WERI-Rb-1 (cell line): ENCODE measurements around the gene KLHL33.

Source experiments
- DNase-seq: peaks from one replicate; pipeline ENCODE4 v3.0.0-alpha.2; 2020
- H3K27ac ChIP-seq: fragments of 250-450 bp; sonication (Bioruptor Pico); 2 replicates; pipeline ENCODE4 v1.5.1; 2020; ENCODE audit warnings: mild to moderate bottlenecking, moderate library complexity
- H3K27me3 ChIP-seq: fragments of 250-450 bp; sonication (Bioruptor Pico); 2 replicates; pipeline ENCODE4 v1.5.1; 2021; ENCODE audit warnings: mild to moderate bottlenecking, low read depth, moderate library complexity; ENCODE audit not compliant: insufficient read depth, severe bottlenecking
- H3K36me3 ChIP-seq: fragments of 250-450 bp; sonication (Bioruptor Pico); 2 replicates; pipeline ENCODE4 v1.5.1; 2020; ENCODE audit warnings: mild to moderate bottlenecking, moderate library complexity
- H3K4me3 ChIP-seq: 2 replicates; pipeline ENCODE4 v1.5.1; 2011; ENCODE audit warnings: low read depth, mild to moderate bottlenecking, control low read depth, low read length
- H3K9me3 ChIP-seq: fragments of 250-450 bp; sonication (Bioruptor Pico); 2 replicates; pipeline ENCODE4 v1.5.1; 2021; ENCODE audit warnings: mild to moderate bottlenecking, moderate library complexity; ENCODE audit not compliant: severe bottlenecking
- CTCF ChIP-seq: IDR thresholded peaks from 2 replicates; pipeline ENCODE4 v1.5.1; 2011; ENCODE audit warnings: low read depth, mild to moderate bottlenecking, control low read depth, inconsistent platforms, low read length

Gene KLHL33

GRCh38 chr14:20472536-20473169, 36.7 kb upstream of the KLHL33 start:
- peaks cover 52% of the 10 kb centered on the region for H3K36me3 ChIP-seq
- DNase-seq: no peak
- no peak for TF ChIP-seq CTCF

GRCh38 chr14:20470603-20470901, 34.6 kb upstream of the KLHL33 start:
- Histone ChIP-seq H3K27ac (no peak overlapping the region), H3K36me3 (peaks cover 30% of the 10 kb centered on the region), H3K4me3 (peak overlapping the region; percentile 74; the same call in 1 of the 2 replicates), H3K9me3 (no peaks in the 10 kb centered on the region), H3K27me3 (no peaks in the 10 kb centered on the region)
- no peak for DNase-seq
- no peak for TF ChIP-seq CTCF

More at GRCh38 chr14:20472536-20473169, 36.7 kb upstream of the KLHL33 start:
- no peak overlapping the region for H3K4me3 ChIP-seq
- H3K27me3 ChIP-seq: no peaks in the 10 kb centered on the region
- no peaks in the 10 kb centered on the region for H3K9me3 ChIP-seq
- H3K27ac ChIP-seq: no peak overlapping the region

- peak overlapping the region; percentile 74 for H3K4me3 ChIP-seq
- no peak for TF ChIP-seq CTCF
- peak; percentile 11 for DNase-seq
Observed at GRCh38 chr14:20469890-20470602, 34.1 kb upstream of the KLHL33 start.

GRCh38 chr14:20469242-20469889, 33.4 kb upstream of the KLHL33 start, which contains the start of gene PNP:
PNP (plus strand) TSS chr14:20469406; CDS start chr14:20469525, 119 bp downstream.
- peak; percentile 93 for DNase-seq
- H3K9me3 ChIP-seq: no peaks in the 10 kb centered on the region
- TF ChIP-seq CTCF: no peak
- peak within 1 kb of the TSS; percentile 59 for H3K27ac ChIP-seq
- H3K4me3 ChIP-seq: peak within 1 kb of the TSS; percentile 74
- peaks cover 19% of the 10 kb centered on the region for H3K36me3 ChIP-seq
- no peaks in the 10 kb centered on the region for H3K27me3 ChIP-seq

More at GRCh38 chr14:20469890-20470602, 34.1 kb upstream of the KLHL33 start:
- Histone ChIP-seq H3K9me3 (no peaks in the 10 kb centered on the region), H3K27me3 (no peaks in the 10 kb centered on the region), H3K27ac (no peak overlapping the region; the same call in 1 of the 2 replicates), H3K36me3 (peaks cover 25% of the 10 kb centered on the region)

GRCh38 chr14:20468764-20469241, 32.8 kb upstream of the KLHL33 start:
- Histone ChIP-seq H3K9me3 (no peaks in the 10 kb centered on the region), H3K27ac (peak overlapping the region; percentile 39)
- no peak for TF ChIP-seq CTCF

More at GRCh38 chr14:20468764-20469241, 32.8 kb upstream of the KLHL33 start:
- no peak for DNase-seq
- H3K27me3 ChIP-seq: no peaks in the 10 kb centered on the region
- peaks cover 13% of the 10 kb centered on the region for H3K36me3 ChIP-seq
- peak overlapping the region; percentile 74 for H3K4me3 ChIP-seq
